Effector CD4-positive, alpha-beta T cell (primary cell): Measurements from ENCODE around the gene NRBF2.

Source experiments
- DNase-seq: peaks from one replicate; pipeline ENCODE4 v3.0.0-alpha.2; 2020

NRBF2 gene

DNA sequence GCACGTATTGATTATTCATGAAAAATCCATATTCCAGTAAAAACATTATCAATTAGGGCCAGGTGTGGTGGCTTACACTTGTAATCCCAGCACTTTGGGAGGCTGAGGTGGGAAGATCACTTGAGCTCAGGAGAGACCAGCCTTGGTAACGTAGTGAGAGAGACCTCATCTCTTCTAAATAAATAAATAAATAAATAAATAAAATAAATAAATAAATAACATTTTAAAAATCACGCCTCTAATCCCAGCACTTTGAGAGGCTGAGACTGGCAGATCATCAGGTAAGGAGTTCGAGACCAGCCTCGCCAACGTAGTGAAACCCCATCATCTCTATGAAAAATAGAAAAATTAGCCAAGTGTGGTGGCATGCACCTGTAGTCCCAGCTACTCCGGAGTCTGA lies 32.1 kb downstream of the NRBF2 start:
- no peak for DNase-seq

DNA sequence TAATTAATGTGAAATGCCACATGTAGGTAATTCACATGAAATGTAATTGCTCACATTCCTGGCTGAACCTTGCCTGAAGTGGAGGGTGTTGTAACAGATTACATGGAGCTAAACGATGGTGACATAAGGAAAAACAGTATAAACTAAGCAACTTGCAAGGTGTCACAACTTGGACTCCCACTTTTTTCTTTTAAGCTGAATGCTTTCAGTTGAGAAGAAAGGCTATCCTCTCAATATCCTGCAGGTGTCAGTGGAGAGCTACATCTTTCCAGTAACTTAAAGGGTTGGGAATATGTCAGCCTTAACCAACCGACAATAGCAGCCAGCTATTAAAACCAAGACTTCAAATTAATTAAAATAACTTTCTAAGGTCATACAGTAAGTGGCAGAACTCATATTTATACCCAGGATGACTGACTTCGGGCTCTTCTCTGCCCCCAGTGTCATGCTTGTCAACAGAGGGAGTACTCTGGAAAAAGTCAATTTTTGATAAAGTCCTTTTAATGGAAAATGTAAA lies 33.7 kb downstream of the NRBF2 start:
- no peak for DNase-seq

DNA sequence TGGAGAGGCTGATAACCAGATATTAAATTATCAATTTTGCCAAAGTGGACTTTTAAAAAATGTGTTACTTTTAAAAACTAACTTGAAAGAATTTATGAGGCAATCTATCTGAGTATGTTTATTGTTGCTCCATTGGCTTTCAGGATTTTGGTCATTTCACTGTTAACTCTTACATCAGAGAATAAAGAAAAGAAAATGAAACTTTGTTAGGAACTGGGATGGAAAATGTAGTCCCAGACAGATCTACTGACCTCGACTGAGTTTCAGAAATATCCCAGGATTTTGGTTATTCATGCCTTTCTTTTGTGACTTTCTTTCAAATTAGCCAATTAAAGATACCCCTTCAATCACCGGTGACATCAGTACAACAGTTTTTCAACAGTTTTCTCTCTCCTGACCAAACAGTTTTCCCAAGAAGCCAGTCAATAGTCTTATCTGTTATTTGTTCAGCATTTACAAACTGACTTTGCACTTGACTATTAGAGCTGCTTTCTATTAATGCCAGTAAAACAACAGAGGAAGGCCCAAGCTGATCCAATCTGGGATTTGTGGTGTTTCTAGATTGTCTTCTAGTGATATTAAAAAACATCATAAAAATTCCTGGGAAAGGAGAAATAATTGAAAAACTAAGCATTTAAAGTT lies 35.8 kb downstream of the NRBF2 start:
- no peak for DNase-seq

DNA sequence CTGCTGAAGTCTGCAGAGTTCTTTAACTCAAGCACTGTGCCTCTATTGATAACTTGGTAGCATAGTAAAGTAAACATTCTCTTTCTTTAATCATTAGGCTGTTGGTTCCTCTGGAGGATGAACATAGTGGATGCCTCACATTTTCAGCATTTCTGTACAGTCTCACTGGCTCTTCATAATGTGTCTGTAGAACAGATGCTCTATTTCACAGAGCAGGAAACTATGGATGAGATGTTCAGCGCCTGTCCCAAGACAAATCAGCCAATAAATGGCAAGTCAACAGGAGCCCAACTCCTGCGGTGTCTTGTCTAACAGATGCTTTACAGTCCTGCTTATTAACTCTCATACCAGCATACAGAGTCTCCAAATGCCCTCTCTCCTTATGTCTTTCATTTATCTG lies 36.5 kb downstream of the NRBF2 start:
- no peak for DNase-seq

DNA sequence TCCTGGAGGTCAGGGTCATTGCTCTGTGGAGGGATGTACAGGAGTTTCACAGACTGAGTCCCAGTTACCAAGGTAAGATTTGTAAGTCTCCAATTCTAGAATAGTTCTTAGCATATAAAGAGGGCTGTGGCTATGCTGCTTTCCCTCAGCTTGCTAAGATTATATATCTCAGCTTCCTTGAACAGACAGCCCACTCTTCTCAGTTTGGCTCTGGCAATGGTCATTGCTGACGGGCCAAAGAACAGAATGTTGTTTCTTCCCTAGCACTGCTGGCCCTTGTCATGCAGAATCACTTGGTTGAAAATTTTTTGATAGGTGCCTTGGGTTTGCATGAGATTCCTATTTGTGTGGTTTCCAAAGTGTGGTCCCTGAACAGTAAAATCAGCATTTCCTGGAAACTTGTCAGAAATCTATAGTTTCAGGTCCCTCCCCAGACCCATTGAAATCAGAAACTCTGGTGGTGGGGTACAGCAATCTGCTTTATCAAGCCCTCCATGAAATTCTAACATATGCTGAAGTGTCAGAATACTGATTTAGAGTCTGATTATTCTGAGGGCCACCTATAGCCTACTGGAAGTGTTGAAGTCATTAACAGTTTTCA lies 38.2 kb downstream of the NRBF2 start:
- no peak for DNase-seq

DNA sequence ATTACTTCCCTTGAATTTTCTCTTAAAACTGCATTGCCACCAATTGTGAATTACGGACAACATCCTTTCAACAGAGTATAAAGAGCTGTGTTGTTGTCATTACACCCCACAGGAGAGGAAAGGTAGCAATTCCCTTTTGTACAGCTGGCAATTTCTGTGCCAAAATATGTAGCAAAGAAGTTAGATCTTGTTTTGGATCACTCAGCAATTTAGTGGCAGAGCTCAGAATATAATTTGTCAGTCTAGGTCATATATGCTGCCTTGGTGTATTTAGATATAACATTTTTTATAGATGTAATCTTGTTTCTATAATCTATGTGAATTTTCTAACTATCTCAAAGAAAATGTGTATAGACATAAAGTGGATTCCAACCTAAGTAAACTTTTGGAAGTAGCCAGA lies 38.8 kb downstream of the NRBF2 start:
- DNase-seq, result no peak

DNA sequence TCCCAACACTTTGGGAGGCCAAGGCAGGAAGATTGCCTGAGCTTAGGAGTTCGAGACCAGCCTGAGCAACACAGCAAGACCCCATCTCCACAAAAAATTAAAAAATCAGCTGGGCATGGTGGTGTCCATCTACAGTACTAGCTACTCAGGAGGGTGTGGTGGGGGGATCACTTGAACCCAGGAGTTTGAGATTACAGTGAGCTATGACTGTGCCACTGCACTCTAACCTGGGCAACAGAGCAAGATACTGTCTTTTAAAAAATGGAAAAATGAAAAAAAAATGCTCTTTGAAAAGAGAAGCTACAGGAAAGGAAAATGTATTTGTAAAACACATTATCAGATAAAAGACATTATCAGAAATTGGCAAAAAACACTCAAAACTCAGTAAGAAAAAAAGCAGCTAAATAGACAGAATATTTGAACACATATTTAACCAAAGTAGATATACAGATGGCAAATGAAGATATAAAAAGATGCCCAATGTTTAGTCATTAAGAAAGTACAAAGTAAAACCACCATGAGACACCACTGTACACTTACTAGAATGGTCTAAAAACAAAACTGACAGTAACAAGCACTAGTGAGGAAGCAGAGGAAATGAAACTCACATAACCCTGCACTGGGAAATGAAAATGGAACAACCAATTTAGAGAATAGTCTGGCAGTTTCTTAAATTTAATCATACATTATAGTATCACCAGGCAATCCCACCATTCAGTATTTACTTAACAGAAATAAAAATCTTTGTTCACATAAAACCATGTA lies 40.5 kb downstream of the NRBF2 start:
- no peak for DNase-seq

DNA sequence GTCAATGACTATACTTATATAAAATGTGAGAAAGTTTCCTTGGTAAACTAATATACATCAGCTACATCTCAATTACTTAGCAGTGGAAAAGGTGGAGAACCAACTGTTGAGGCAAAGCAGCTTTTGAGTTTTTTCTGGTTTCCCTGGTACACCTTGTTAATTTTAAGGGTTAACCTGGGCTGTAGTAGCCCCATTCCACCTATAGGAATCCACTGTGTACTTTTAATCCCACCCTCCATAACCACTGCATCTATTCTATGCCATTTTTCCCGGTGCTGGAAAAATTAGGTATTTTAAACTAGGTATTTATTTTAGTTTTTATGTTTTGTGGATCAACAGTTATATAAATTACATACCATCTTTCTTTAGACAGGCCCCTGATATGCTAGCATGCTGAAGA lies 42.4 kb downstream of the NRBF2 start:
- DNase-seq, result no peak

DNA sequence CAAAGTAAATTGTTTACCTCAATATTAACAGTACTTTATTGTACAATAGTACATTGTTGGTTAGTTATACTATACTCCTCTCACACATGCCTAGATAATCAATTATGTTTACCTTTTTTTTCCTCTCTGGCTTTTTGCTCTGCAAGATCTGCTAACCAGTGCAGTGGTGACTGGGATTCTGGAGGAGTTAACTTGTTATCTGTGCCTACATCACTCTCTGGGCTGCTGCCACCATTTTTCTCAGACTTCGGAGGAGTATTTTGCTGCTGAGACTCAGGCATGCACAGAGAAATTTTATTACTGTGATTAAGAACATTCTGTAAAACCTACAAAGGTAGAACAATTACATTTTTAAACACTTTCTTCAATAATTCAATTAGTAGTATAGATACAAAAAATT lies 59.7 kb downstream of the NRBF2 start:
- no peak for DNase-seq

DNA sequence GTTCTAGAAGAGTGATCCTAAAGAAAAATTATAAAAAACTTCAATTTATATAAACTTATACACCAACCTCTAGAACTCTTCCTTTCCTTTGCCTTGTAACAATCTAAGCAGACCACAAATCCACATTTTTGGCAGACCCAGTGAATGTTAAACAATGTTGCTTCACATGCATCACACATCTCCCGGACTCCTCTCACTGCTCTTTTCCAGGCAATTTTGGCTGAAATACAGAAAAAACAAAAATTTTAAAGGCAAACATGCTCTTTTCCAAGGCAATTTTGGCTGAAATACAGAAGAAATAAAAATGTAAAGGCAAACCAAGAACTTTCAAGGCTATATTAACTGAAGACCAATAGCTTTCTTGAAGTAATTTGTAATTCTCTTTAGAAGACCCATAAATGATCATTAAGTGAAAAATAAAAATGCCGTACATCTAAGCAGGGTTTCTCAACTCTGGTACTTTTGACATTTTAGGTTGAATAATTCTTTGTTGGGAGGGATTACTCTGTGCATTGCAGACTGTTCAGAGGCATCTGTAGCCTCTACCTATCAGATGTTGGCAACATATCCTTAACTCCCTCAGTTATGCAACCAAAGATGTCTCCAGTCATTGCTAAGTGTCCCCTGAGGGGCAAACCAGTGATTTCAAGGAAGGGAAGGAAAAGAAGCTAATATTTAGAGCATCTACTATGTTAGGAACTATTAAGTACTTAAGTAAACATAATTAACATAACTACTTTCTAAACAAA lies 64.4 kb downstream of the NRBF2 start:
- DNase-seq, result no peak

DNA sequence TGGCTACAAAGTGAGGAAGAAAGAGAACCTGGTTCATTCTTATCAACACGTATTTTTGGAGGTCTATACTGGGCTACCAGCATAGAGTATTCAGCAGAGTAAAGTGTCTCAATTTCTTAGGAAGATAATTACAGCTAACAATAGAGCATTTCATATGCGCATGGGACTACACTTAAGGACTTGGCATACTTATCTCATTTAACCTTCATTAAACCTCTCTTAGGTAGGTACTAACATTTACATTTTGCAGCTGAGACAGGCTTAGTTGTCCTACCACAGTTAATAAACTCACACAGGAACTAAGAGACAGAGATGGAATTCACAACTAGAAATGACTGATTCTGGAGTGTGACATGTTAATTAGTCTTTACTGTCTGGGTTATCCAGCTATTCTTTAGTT lies 66.6 kb downstream of the NRBF2 start:
- no peak for DNase-seq

DNA sequence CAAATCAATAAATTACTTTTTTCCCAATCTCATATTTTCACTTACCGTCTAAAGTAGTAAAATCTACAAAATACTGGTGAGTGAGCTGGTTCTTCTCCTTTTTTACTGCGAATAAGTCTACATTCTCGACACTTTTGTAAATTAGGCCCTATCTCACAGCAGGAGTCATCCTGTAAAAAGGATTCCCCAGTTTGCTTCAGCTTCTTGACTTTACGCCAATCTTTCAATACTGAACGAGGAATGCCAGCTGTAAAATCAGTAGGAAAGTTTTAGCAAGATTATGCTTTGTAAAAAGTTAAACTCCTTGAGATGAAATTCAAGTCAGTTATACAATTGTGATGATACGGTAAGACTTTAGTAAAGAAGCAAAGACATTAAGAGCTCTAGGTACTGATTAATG lies 67.3 kb downstream of the NRBF2 start:
- no peak for DNase-seq

DNA sequence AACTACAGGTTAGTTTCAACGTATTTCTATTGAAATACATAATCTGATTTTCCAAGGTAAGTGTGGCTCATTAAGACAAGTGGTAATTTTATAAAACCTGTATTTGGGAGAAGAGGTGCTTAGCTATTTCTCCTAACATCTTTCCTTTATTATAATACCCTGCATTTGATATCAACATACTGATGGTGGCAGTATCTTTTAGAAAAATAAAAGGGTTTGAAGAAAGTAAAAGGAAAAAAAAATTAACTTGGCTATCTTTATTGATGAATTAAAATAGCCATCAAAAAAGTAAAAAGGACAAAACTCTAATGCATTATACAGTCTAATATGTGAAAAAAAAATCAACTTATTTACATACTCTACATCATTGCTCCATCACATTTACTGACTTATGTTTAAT lies 68.0 kb downstream of the NRBF2 start:
- no peak for DNase-seq
